Epithelial cell of umbilical artery (primary cell): ENCODE data around the gene DDAH1. TPM values are rescaled to one million over a fixed set of nuclear protein-coding genes. Genes with fewer than 3 reads are reported as not detected.

Experiments
- total RNA-seq: library from RNA; depleted of rRNA; stranded (reverse); fragments of >200 nt; gene quantifications from 2 replicates; pipeline ENCODE4 v1.2.3, GENCODE V29; 2014

Gene DDAH1
- 34.1 and 52.3 TPM in 2 replicates for total RNA-seq

GRCh38 chr1:85465099-85465785 is at the start of gene DDAH1:
TSS of gene DDAH1 (minus strand) at chr1:85465159. CDS start at chr1:85465045, 114 bp downstream.

DNA sequence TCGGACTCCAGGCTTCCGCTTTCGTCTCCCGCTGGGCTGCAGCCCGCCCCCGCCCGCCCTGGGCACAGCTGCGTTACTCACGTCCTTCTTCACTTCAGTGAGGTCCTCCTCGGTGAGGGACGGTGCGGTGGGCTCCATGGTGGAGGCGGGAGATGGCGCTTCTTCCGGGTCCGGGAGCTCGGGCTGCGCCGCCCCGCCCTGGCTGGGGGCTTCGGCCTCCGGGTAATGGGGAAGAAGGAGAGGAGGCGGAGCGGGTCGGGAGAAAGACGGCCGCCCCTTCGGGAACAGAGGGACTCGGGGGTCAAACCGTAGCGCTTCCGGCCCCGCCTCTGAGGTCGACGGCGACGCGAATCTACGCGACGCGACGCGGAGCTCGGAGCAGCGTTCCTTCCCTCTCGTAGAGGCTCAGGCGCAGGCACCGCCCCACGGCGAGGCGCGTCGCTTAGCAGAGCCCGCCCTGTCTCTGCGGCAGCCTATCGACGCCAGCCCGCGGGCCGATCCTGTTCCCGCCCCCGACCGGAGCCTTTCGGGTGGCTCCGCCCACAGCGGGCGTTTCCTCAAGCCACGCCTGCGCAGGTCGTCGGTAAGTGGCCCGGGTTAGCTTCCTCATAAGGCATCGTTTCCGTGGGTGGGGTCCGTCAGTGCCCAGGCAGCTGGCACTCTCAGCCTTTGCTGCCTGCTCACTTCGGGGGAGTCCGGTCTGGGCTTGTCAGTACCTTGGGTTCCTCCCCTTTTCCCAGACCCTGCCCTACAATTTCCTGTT is 188.6 kb downstream of the DDAH1 start, which contains the start of gene BCL10:
Gene BCL10, minus strand, starts transcription at position 418 of the 763 bp plus-strand sequence. Its CDS starts 280 bp downstream, at position 138.

Other genes with a start within 250 kb of the DDAH1 start
- 18.1 and 22.7 TPM in 2 replicates for gene C1orf52, start 205.5 kb downstream of the DDAH1 start, total RNA-seq
- 60.1 and 66.9 TPM in 2 replicates for gene BCL10, start 188.5 kb downstream of the DDAH1 start, total RNA-seq
- gene CCN1, start 115.6 kb upstream of the DDAH1 start, total RNA-seq, result 89.3 and 172 TPM in 2 replicates
- gene ZNHIT6, start 243.3 kb upstream of the DDAH1 start, total RNA-seq, result 9.1 and 16.4 TPM in 2 replicates